ENCODE results near the gene OAS1. TPM values are rescaled to one million over a fixed set of nuclear protein-coding genes. Genes with fewer than 3 reads are reported as not detected.
"Not testable (repeated sequence)": the region's sequence is repeated elsewhere in the genome, so short reads cannot be mapped to it uniquely, and the experiment has no call there.

The OAS1 gene
- polyA plus RNA-seq, 5 donors = 4.3 to 5.6 (median 5.0) TPM

- DNase-seq = no peak
Measured at GRCh38 chr12:112936264-112936663, 29.5 kb downstream of the OAS1 start.

GRCh38 chr12:112936927-112937326, 30.2 kb downstream of the OAS1 start:
- no peak for DNase-seq

GRCh38 chr12:112937741-112938719, 31.3 kb downstream of the OAS1 start, which contains the start of gene OAS3:
Gene OAS3, plus strand, starts transcription at chr12:112938474. Its CDS starts 57 bp downstream, at chr12:112938531.
- peak; percentile 85 to 88 for DNase-seq

GRCh38 chr12:112938751-112939150, 32.0 kb downstream of the OAS1 start:
- DNase-seq = no peak

DNA sequence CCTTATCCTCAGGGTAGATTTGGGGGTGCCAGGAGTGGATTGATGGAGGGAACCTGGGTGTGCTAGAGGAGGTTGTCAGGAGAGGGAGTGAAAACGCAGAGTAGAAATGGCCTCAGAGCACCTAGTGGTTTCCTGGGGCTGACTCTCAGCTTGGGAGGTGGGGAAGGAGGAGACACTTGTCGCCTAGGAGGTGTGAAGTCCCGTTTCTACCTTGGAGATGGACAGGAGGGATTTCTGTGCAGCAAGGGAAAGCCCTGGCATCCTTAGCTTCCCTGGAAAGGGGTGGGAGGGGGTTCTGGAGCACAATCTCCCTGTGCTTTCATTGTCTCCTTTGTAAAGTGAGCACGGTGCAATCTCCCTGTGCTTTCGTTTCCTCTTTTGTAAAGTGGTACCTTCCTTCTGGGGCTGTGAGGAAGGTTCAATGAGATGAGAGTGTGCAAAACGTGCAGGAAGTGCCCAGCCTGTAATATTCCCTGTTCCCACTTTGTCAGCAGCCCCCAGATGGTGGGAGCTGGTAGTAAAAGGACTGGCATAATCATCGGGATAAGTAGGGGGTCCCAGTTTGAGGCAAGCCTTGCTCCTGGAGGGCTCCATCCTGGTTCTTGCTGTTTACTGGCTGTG, 33.1 kb downstream of the OAS1 start:
- DNase-seq = no peak

DNA sequence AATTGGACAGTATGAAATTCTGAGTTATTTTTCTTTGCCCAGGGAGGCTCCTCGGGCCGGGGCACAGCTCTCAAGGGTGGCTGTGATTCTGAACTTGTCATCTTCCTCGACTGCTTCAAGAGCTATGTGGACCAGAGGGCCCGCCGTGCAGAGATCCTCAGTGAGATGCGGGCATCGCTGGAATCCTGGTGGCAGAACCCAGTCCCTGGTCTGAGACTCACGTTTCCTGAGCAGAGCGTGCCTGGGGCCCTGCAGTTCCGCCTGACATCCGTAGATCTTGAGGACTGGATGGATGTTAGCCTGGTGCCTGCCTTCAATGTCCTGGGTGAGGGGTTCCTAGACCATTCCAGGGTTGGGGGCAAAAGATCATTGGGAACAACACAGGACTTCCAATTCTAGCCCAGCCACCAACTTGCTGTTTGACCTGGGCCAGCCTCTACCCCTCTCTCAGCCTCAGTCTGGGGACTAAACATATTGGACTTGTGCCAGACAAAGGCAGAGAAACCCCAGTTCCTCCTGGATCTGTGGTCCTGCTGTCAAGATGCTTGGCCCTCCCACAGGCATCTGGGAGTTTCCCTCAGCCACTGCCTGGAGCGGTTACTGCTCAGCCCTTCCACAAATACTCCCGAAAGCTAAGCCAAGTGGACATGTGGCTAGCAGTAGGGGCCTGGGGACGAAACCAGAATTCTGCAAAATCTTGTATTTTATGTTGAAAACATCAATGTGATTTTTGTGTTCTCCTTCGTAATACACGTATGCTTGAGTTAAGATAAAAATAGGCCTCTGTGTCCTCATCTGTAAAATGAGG, 35.0 kb downstream of the OAS1 start:
- DNase-seq = no peak

GRCh38 chr12:112942572-112942971, 35.8 kb downstream of the OAS1 start:
- no peak for DNase-seq

GRCh38 chr12:112944024-112944690, 37.4 kb downstream of the OAS1 start:
- no peak for DNase-seq

GRCh38 chr12:112945515-112945914, 38.8 kb downstream of the OAS1 start:
- DNase-seq = no peak

- DNase-seq = no peak
Measured at GRCh38 chr12:112946236-112947000, 39.7 kb downstream of the OAS1 start.

DNA sequence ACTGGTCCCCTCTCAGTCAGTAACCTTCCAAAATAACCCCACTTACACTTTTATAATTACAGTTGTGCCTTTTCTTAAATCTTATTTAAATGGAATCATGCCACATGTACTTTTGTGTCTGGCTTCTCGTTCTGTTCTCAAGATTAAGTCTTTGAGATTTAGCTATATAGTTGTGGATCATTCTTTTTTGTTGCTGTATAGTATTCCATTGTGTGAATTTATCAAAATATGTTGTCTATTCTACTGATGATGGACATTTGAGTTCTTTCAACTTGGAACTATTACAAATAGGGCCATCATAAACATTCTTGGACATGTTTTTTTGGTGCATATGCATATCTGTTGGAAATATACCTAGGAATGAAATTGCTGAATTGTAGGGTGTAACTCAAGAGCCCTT, 40.6 kb downstream of the OAS1 start:
- no peak for DNase-seq

GRCh38 chr12:112947761-112948160, 41.0 kb downstream of the OAS1 start:
- no peak for DNase-seq

DNA sequence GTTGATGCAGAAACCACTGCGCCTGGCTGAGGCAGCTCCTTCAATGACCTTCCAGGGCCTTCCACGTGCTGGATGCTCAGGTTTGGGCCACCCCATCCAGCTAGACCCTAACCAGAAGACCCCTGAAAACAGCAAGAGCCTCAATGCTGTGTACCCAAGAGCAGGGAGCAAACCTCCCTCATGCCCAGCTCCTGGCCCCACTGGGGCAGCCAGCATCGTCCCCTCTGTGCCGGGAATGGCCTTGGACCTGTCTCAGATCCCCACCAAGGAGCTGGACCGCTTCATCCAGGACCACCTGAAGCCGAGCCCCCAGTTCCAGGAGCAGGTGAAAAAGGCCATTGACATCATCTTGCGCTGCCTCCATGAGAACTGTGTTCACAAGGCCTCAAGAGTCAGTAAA, 42.0 kb downstream of the OAS1 start:
- DNase-seq = no peak

- DNase-seq = no peak
Measured at GRCh38 chr12:112950701-112951100, 43.9 kb downstream of the OAS1 start.

GRCh38 chr12:112957125-112957524, 50.4 kb downstream of the OAS1 start:
- not testable (repeated sequence) for DNase-seq

- no peak for DNase-seq
Measured at GRCh38 chr12:112961074-112961473, 54.3 kb downstream of the OAS1 start.

- no peak for DNase-seq
Measured at GRCh38 chr12:112961536-112961935, 54.8 kb downstream of the OAS1 start.

- no peak for DNase-seq
Measured at GRCh38 chr12:112962561-112962960, 55.8 kb downstream of the OAS1 start.

DNA sequence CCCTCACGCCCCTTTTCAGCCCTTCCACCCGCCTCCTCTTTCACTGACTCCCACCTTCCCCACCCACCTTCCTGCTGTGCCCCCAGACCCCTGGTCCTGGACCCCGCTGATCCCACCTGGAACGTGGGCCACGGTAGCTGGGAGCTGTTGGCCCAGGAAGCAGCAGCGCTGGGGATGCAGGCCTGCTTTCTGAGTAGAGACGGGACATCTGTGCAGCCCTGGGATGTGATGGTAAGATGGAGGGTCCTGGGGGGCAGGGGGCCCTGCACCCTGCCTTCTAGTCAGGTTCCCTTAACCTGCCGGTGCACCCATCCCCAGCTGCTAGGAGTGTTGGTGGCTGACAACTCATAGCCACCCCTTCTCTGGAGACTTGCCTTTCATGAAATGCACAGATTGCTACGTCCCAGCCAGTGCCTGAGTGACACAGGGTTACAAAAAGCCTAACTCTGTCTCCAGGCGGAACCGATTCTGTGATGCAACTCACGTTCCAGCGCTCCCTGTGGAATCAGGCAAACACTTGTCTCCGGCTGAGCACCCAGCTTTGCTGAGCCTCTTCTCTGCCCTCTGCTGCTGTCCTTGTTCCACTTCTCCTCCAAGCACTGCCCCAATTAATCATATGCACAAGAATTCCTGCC, 56.6 kb downstream of the OAS1 start:
- no peak for DNase-seq

DNA sequence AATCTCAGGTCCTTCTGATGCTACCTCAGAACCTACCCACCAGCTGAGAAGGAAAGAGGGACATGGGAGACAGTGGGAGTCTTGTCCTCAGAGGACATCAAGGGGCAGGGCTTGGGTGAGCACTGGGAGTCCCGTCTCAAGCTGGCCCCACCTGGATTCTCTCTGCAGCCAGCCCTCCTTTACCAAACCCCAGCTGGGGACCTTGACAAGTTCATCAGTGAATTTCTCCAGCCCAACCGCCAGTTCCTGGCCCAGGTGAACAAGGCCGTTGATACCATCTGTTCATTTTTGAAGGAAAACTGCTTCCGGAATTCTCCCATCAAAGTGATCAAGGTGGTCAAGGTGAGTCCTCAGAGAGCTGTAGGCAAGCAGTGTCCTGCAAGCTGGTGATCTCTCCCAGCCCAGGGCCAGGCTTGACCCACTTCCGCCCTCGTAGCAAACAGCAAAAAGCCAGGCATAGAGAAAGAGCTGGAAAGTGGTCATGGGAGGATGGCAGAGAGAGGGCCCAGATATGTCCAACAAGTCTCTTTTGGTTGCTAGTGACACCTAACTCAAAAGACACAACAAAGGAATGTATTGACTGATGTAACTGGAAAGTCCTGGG, 57.4 kb downstream of the OAS1 start:
- DNase-seq = no peak
